SK-N-SH treated with all-trans-retinoic acid at 6 μM for 48 hours (cell line): Measurements from ENCODE around the gene TTLL10.

Experiments
- ATAC-seq: fragments of 200-7000 bp; cut with Tn5 transposase; 3 replicates; pipeline ENCODE4 v1.9.1; 2020; ENCODE audit warnings: mild to moderate bottlenecking, moderate library complexity
- CSDC2 ChIP-seq: fragments of 250-450 bp; sonication (Bioruptor Pico); IDR thresholded peaks from 2 replicates; pipeline ENCODE4 v1.5.0; 2020; ENCODE audit warnings: mild to moderate bottlenecking, moderate library complexity
- ESRRG ChIP-seq: fragments of 250-450 bp; sonication (Bioruptor Pico); IDR thresholded peaks from 2 replicates; pipeline ENCODE4 v1.6.1; 2021; ENCODE audit warnings: mild to moderate bottlenecking
- GLIS3 ChIP-seq: fragments of 250-450 bp; sonication (Bioruptor Pico); IDR thresholded peaks from 2 replicates; pipeline ENCODE4 v1.5.0; 2020; ENCODE audit warnings: mild to moderate bottlenecking, moderate library complexity
- OSR1 ChIP-seq: fragments of 250-450 bp; sonication (Bioruptor Pico); IDR thresholded peaks from 2 replicates; pipeline ENCODE4 v1.8.0; 2022; ENCODE audit warnings: moderate library complexity, mild to moderate bottlenecking, inconsistent platforms
- PATZ1 ChIP-seq: fragments of 250-450 bp; sonication (Bioruptor Pico); IDR thresholded peaks from 2 replicates; pipeline ENCODE4 v1.8.0; 2020; ENCODE audit warnings: mild to moderate bottlenecking, moderate library complexity, borderline replicate concordance
- PPARA ChIP-seq: fragments of 250-450 bp; sonication (Bioruptor Pico); IDR thresholded peaks from 2 replicates; pipeline ENCODE4 v1.5.0; 2020; ENCODE audit warnings: mild to moderate bottlenecking, borderline replicate concordance
- RARB ChIP-seq: fragments of 250-450 bp; sonication (Bioruptor Pico); IDR thresholded peaks from 2 replicates; pipeline ENCODE4 v1.8.0; 2021; ENCODE audit warnings: mild to moderate bottlenecking, moderate library complexity
- SNAI2 ChIP-seq: fragments of 250-450 bp; sonication (Bioruptor Pico); IDR thresholded peaks from 2 replicates; pipeline ENCODE4 v1.5.0; 2020; ENCODE audit warnings: mild to moderate bottlenecking, moderate library complexity
- TCF4 ChIP-seq: fragments of 250-450 bp; sonication (Bioruptor Pico); IDR thresholded peaks from 2 replicates; pipeline ENCODE4 v1.8.0; 2021; ENCODE audit warnings: mild to moderate bottlenecking, moderate library complexity, borderline replicate concordance
- TOX ChIP-seq: fragments of 250-450 bp; sonication (Bioruptor Pico); IDR thresholded peaks from 2 replicates; pipeline ENCODE4 v1.8.0; 2021; ENCODE audit warnings: mild to moderate bottlenecking, moderate library complexity, borderline replicate concordance
- TSHZ2 ChIP-seq: fragments of 250-450 bp; sonication (Bioruptor Pico); IDR thresholded peaks from 2 replicates; pipeline ENCODE4 v1.5.0; 2020; ENCODE audit warnings: mild to moderate bottlenecking, moderate library complexity
- ZC3H10 ChIP-seq: fragments of 250-450 bp; sonication (Bioruptor Pico); IDR thresholded peaks from 2 replicates; pipeline ENCODE4 v1.5.1; 2021; ENCODE audit warnings: mild to moderate bottlenecking, moderate library complexity
- ZFP30 ChIP-seq: fragments of 450-650 bp; formaldehyde crosslinking; IDR thresholded peaks from 2 replicates; pipeline ENCODE4 v1.5.0; 2022; ENCODE audit warnings: mild to moderate bottlenecking, moderate library complexity
- ZNF565 ChIP-seq: fragments of 450-650 bp; formaldehyde crosslinking; conservative IDR thresholded peaks from 2 replicates; pipeline ENCODE4 v1.5.0; 2020; ENCODE audit warnings: low read depth, mild to moderate bottlenecking, moderate library complexity
- ZNF70 ChIP-seq: fragments of 450-650 bp; formaldehyde crosslinking; IDR thresholded peaks from 2 replicates; pipeline ENCODE4 v1.5.0; 2020; ENCODE audit warnings: mild to moderate bottlenecking, moderate library complexity
- ZNF8 ChIP-seq: fragments of 450-650 bp; formaldehyde crosslinking; IDR thresholded peaks from 2 replicates; pipeline ENCODE4 v1.5.0; 2020; ENCODE audit warnings: mild to moderate bottlenecking, moderate library complexity
- TF ChIP-seq, protein P1 (sequence below): fragments of 250-450 bp; sonication (Bioruptor Pico); IDR thresholded peaks from 2 replicates; pipeline ENCODE4 v1.5.1; 2021; ENCODE audit warnings: mild to moderate bottlenecking, moderate library complexity
- TF ChIP-seq, protein P2 (sequence below): fragments of 250-450 bp; sonication (Bioruptor Pico); IDR thresholded peaks from 2 replicates; pipeline ENCODE4 v1.8.0; 2021; ENCODE audit warnings: low read depth, mild to moderate bottlenecking, moderate library complexity, borderline replicate concordance

Gene TTLL10

DNA sequence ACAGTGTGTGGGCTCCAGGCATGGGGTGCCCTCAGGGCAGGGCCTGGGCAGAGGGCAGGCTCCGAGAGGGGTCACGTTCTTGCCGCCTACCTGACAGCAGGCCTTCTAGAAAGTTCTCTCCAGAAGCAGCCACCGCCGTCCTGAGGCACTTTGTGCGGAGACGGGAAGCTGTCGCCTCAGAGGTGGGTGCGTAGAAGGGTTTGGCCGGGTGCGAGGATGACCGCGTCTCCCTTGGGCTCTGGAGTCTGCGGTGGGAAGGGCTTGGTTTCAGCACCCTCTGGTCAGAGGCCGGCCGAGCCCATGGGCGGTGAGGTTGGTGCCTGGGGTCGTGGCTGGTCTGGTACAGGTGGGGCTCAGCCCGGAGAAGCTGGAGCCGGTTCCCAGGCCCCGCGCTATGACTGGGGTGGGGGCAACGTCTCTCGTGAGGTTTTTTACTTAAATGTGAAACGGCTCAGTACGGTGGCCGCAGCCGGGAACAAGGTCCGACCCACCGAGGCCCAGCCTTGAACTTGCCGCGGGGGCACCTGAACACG lies 10.1 kb upstream of the TTLL10 start:
- ATAC-seq, result no peak

DNA sequence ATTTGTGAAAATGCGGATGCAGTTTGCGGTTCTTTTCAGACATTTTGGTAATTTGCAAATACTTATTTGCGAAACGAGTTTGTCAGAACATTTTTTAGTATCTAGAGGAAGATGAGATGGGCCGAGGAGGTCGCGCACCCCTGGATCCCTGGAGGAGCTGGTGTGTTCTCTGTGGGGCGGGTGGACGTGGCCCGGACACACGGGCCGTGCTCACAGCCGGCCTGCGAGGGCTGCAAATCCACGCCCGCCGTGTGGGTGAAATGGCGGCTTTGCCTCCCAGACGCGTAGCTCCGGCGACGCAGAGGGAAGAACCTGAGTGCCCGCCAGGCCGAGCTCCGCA lies 9.3 kb upstream of the TTLL10 start:
- TF ChIP-seq, protein P1, sequence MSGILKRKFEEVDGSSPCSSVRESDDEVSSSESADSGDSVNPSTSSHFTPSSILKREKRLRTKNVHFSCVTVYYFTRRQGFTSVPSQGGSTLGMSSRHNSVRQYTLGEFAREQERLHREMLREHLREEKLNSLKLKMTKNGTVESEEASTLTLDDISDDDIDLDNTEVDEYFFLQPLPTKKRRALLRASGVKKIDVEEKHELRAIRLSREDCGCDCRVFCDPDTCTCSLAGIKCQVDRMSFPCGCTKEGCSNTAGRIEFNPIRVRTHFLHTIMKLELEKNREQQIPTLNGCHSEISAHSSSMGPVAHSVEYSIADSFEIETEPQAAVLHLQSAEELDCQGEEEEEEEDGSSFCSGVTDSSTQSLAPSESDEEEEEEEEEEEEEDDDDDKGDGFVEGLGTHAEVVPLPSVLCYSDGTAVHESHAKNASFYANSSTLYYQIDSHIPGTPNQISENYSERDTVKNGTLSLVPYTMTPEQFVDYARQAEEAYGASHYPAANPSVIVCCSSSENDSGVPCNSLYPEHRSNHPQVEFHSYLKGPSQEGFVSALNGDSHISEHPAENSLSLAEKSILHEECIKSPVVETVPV (CRISPR knock-in tag), result no peak
- no peak for TF ChIP-seq PPARA (CRISPR knock-in tag)
- no peak for TF ChIP-seq PATZ1 (CRISPR knock-in tag)
- no peak for ATAC-seq

More for the DNA sequence above, 10.1 kb upstream of the TTLL10 start:
- TF ChIP-seq ZNF70 (CRISPR knock-in tag) (no peak), SNAI2 (CRISPR knock-in tag) (no peak), ZC3H10 (CRISPR knock-in tag) (no peak), TCF4 (no peak), TOX (CRISPR knock-in tag) (no peak), ZFP30 (no peak), ZNF8 (CRISPR knock-in tag) (no peak), TSHZ2 (CRISPR knock-in tag) (no peak), OSR1 (CRISPR knock-in tag) (no peak), PATZ1 (CRISPR knock-in tag) (no peak), GLIS3 (CRISPR knock-in tag) (no peak), ESRRG (CRISPR knock-in tag) (no peak), ZNF565 (CRISPR knock-in tag) (no peak)
- TF ChIP-seq, protein P2, sequence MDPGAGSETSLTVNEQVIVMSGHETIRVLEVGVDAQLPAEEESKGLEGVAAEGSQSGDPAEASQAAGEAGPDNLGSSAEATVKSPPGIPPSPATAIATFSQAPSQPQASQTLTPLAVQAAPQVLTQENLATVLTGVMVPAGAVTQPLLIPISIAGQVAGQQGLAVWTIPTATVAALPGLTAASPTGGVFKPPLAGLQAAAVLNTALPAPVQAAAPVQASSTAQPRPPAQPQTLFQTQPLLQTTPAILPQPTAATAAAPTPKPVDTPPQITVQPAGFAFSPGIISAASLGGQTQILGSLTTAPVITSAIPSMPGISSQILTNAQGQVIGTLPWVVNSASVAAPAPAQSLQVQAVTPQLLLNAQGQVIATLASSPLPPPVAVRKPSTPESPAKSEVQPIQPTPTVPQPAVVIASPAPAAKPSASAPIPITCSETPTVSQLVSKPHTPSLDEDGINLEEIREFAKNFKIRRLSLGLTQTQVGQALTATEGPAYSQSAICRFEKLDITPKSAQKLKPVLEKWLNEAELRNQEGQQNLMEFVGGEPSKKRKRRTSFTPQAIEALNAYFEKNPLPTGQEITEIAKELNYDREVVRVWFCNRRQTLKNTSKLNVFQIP, result no peak
- TF ChIP-seq, protein P1 (CRISPR knock-in tag), result no peak
- TF ChIP-seq, all 23 proteins: peak for 0

DNA sequence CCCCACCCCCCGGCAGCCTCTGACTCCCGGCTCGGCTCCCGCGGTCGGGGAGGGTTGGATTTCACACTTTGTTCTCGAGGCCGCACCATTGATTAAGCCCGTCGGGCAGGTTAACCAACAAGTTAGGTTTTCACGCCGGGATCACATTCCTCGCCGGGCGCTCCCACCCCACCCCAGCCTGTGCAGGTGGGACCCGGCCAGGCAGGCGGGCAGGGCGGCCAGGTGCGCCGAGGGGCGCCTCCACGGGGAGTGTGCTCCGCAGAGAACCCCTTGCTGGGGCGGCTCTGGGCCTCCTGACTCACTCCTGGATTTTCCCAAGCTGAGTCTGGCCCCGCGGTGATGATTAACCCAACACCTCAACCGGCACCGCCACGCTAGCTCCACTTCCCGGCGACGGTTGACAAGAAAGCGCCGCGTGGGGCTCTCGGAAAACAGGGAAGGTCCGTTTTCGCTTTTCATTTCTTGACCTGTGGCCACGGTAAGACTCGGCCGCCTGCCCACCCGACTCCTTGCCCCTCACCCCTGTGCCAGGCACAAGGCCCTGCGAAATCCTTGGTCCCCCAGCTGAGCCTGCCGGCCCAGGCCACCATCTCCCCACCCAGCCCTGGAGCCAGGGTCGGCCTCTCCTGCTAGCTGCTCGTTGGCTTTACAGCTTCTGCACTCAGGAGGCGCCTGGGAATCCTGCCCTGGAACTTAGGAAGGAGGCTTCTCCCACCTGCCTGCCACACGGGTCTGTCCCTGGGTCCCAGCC lies 8.8 kb upstream of the TTLL10 start:
- ATAC-seq, result no peak
- no peak for TF ChIP-seq ZNF565 (CRISPR knock-in tag)
- TF ChIP-seq TSHZ2 (CRISPR knock-in tag), result no peak
- no peak for TF ChIP-seq ESRRG (CRISPR knock-in tag)
- TF ChIP-seq PATZ1 (CRISPR knock-in tag), result no peak
- TF ChIP-seq ZFP30, result no peak
- no peak for TF ChIP-seq CSDC2
- no peak for TF ChIP-seq RARB (CRISPR knock-in tag)
- no peak for TF ChIP-seq TCF4
